HG02588 (cell line): Measurements from ENCODE around the gene COCH.
"Not testable (repeated sequence)": the region's sequence is repeated elsewhere in the genome, so short reads cannot be mapped to it uniquely, and the experiment has no call there.

Experiments used
- ATAC-seq: cut with Tn5 transposase; IDR thresholded peaks from one replicate; pipeline ENCODE4 v1.9.1; 2021; ENCODE audit warnings: mild to moderate bottlenecking, moderate library complexity; ENCODE audit not compliant: unreplicated experiment

The COCH gene

GRCh38 chr14:30921305-30921704 lies 46.9 kb downstream of the COCH start:
- ATAC-seq = no peak

DNA sequence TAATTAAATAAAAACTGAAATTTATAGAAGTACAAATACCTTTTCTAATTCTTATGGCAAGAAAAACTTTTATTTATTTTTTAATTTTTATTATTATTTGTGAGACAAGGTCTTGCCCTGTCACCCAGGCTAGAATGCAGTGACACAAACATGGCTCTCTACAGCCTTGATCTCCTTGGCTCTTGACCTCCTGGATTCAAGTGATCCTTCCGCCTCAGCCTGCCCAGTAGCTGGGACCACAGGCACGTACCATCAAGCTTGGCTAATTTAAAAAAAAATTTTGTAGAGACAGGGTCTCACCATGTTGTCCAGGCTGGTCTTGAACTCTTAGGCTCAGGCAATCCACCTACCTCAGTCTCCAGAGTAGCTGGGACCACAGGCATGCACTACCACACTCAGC lies 47.4 kb downstream of the COCH start:
- ATAC-seq = no peak

DNA sequence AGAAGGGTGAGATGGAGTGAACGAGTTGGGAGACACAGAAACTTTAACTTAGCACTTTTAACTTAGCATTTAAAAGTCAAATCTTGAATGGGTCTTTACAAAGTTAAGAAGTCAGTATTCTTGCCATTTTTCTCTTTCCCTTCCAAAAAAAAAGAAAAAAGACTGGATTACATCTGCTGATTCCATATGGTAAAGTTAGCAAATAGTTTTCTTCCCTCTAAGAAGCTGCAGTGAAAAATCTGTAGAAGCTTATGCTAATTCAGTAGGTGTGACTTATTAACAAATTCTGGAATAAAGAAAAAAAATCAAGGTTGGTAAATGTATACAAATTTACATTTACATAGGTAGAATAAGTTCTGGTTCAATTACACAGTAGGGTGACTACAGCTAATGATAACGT lies 50.9 kb downstream of the COCH start:
- no peak for ATAC-seq

DNA sequence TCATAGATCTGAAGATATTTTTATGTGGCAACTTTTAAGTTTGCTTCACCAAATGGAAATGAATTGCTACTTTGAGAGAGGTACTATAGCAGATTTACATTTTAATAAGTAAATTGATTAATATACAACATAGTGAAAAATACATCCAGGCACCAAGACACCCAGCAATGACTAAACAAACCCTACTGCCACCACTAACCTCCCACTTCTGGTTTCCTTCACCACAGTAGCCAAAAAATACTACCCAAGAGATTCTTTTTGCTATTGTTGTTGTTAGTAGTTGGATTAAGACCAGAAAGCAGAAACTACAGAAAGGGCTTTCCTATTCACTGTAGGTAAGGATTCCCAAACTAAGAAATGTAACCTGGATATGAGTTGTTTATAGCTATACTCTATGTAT lies 54.1 kb downstream of the COCH start:
- ATAC-seq = no peak

- ATAC-seq = not testable (repeated sequence)
Observed at GRCh38 chr14:30933937-30934336, 59.6 kb downstream of the COCH start.

GRCh38 chr14:30935445-30935844 lies 61.1 kb downstream of the COCH start:
- ATAC-seq = no peak

DNA sequence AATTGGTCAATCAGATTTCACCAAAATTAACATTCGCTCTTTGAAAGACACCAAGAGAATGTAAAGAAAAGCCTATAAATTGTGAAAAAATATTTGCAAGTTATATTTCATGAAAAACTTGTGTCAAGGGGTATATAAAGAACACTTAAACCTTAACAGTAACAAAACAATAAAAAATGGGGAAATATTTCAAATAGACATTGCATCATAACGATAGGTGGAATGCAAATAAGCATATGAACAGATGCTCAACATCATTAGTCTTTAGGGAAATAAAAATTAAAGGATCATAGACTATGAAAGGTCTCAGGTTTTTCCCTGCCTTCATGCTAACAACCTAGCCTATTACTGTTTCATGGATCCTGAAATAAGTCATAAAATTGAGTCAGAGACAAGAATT lies 64.3 kb downstream of the COCH start:
- no peak for ATAC-seq
